Fibroblast of lung (primary cell): ENCODE results near the gene MALAT1. TPM values are rescaled to one million over a fixed set of nuclear protein-coding genes. Genes with fewer than 3 reads are reported as not detected.
A peak's percentile ranks its signal among the peaks of the same experiment; 100 is the strongest.

Experiments
- DNase-seq, 2 donors: peaks; one replicate each; pipeline versions ENCODE4 v3.0.0 to v3.0.0-alpha.2; 2010; ENCODE audit warnings: low read depth in 2 of 2
- H2AFZ ChIP-seq: 2 replicates; pipeline ENCODE4 v1.5.1; 2012; ENCODE audit warnings: low read length, control low read depth, inconsistent platforms
- H3K27ac ChIP-seq: 2 replicates; pipeline ENCODE4 v1.5.1; 2011; ENCODE audit warnings: low read length, control low read depth; ENCODE audit not compliant: insufficient read depth
- H3K27me3 ChIP-seq: 2 replicates; pipeline ENCODE4 v1.5.1; 2011; ENCODE audit warnings: mild to moderate bottlenecking, low read length; ENCODE audit not compliant: control insufficient read depth, insufficient read depth
- H3K36me3 ChIP-seq: 2 replicates; pipeline ENCODE4 v1.5.1; 2011; ENCODE audit warnings: low read length; ENCODE audit not compliant: control insufficient read depth, insufficient read depth
- H3K4me1 ChIP-seq: 2 replicates; pipeline ENCODE4 v1.5.1; 2011; ENCODE audit warnings: low read length; ENCODE audit not compliant: control insufficient read depth, insufficient read depth; ENCODE audit errors: extremely low read depth
- H3K4me2 ChIP-seq: 2 replicates; pipeline ENCODE4 v1.5.1; 2011; ENCODE audit warnings: low read length, control low read depth; ENCODE audit not compliant: insufficient read depth; ENCODE audit errors: extremely low read depth
- H3K4me3 ChIP-seq, 4 experiments: fragments of 200-600 bp in 1 of 4; sonication (generic) in 1 of 4; replicated peaks in 1 of 4; 2 replicates each; pipeline ENCODE4 v1.5.1; 2011 to 2016; ENCODE audit warnings: low read length in 4 of 4, low read depth in 3 of 4, mild to moderate bottlenecking in 3 of 4, control low read depth in 2 of 4, inconsistent platforms in 1 of 4, mixed read lengths in 1 of 4; ENCODE audit not compliant: insufficient read depth in 1 of 4; ENCODE audit errors: control extremely low read depth in 1 of 4
- H3K79me2 ChIP-seq: 2 replicates; pipeline ENCODE4 v1.5.1; 2012; ENCODE audit warnings: mild to moderate bottlenecking, low read length, inconsistent platforms; ENCODE audit not compliant: control insufficient read depth, insufficient read depth
- H3K9ac ChIP-seq: 2 replicates; pipeline ENCODE4 v1.5.1; 2011; ENCODE audit warnings: mild to moderate bottlenecking, low read length, control low read depth; ENCODE audit not compliant: insufficient read depth
- H3K9me3 ChIP-seq: 2 replicates; pipeline ENCODE4 v1.5.1; 2012; ENCODE audit warnings: low read depth, low read length; ENCODE audit not compliant: control insufficient read depth, insufficient read depth
- H4K20me1 ChIP-seq: 2 replicates; pipeline ENCODE4 v1.5.1; 2011; ENCODE audit warnings: low read length; ENCODE audit not compliant: control insufficient read depth, insufficient read depth; ENCODE audit errors: extremely low read depth
- CTCF ChIP-seq, 2 donors: IDR thresholded peaks in 1 of 2; conservative IDR thresholded peaks in 1 of 2; 1 replicate in 1 of 2; 2 replicates in 1 of 2; pipeline ENCODE4 v1.5.1; 2011 to 2012; ENCODE audit warnings: low read length in 2 of 2, control low read depth in 1 of 2, inconsistent platforms in 1 of 2, low read depth in 1 of 2, mild to moderate bottlenecking in 1 of 2
- EZH2 ChIP-seq: IDR thresholded peaks from 2 replicates; pipeline ENCODE4 v1.5.1; 2012; ENCODE audit warnings: low read length, control low read depth, mild to moderate bottlenecking; ENCODE audit errors: missing control alignments
- polyA plus RNA-seq, 2 donors: library from polyadenylated mRNA; depleted of rRNA in 1 of 2; stranded (reverse) in 1 of 2; unstranded in 1 of 2; fragments of >200 nt; gene quantifications; 2 replicates each; pipeline ENCODE4 v1.2.1, GENCODE V29; 2011 to 2012; ENCODE audit warnings: missing spikeins in 1 of 2
- total RNA-seq: library from RNA; depleted of rRNA; stranded (reverse); fragments of >200 nt; gene quantifications from 2 replicates; pipeline ENCODE4 v1.2.1, GENCODE V29; 2014

The MALAT1 gene
- total and polyA plus RNA-seq, 2 donors (not counting 1 experiment from before 2014, with no cell fraction given), result 583 to 21,991 TPM

GRCh38 chr11:65554057-65554818, 55.4 kb downstream of the MALAT1 start:
- Histone ChIP-seq H3K4me1 (peaks cover 28% of the 10 kb centered on the region), H3K36me3 (peaks cover 7% of the 10 kb centered on the region), H3K4me2 (no peak overlapping the region), H2AFZ (no peak overlapping the region), H3K27ac (no peak overlapping the region), H3K27me3 (no peaks in the 10 kb centered on the region), H3K4me3 (no peak overlapping the region), H3K9ac (no peak overlapping the region), H3K9me3 (no peaks in the 10 kb centered on the region), H3K79me2 (peaks cover 15% of the 10 kb centered on the region), H4K20me1 (no peaks in the 10 kb centered on the region)
- DNase-seq, result no peak
- TF ChIP-seq CTCF (conservative IDR thresholded peaks at IDR 0.05 in 1 of 2, IDR thresholded peaks at IDR 0.05 in 1 of 2; ENCODE audit: low read depth in 1 of 2, low read length in 2 of 2), result no peak

- Histone ChIP-seq H3K4me1 (peaks cover 33% of the 10 kb centered on the region), H3K79me2 (peaks cover 15% of the 10 kb centered on the region), H3K27me3 (no peaks in the 10 kb centered on the region), H3K9me3 (no peaks in the 10 kb centered on the region), H3K4me3 (no peak overlapping the region), H3K36me3 (peaks cover 7% of the 10 kb centered on the region), H2AFZ (no peak overlapping the region), H3K4me2 (peak overlapping the region; percentile 37), H3K9ac (no peak overlapping the region), H4K20me1 (no peaks in the 10 kb centered on the region), H3K27ac (peak overlapping the region; percentile 68)
- no peak for DNase-seq
- TF ChIP-seq CTCF (conservative IDR thresholded peaks at IDR 0.05 in 1 of 2, IDR thresholded peaks at IDR 0.05 in 1 of 2; ENCODE audit: low read depth in 1 of 2, low read length in 2 of 2) (no peak), EZH2 (no peak)
Measured at GRCh38 chr11:65554842-65555430, 56.1 kb downstream of the MALAT1 start.

GRCh38 chr11:65555693-65556231, 56.9 kb downstream of the MALAT1 start:
- no peaks in the 10 kb centered on the region for H3K9me3 ChIP-seq
- peak overlapping the region; percentile 68 for H3K27ac ChIP-seq
- peak overlapping the region; percentile 62 for H3K4me2 ChIP-seq
- TF ChIP-seq CTCF (conservative IDR thresholded peaks at IDR 0.05 in 1 of 2, IDR thresholded peaks at IDR 0.05 in 1 of 2; ENCODE audit: low read depth in 1 of 2, low read length in 2 of 2), result no peak
- no peak for TF ChIP-seq EZH2
- peak overlapping the region; percentile 4 for H3K9ac ChIP-seq
- no peaks in the 10 kb centered on the region for H3K27me3 ChIP-seq
- H2AFZ ChIP-seq, result no peak overlapping the region
- H3K4me3 ChIP-seq, result peak overlapping the region in 3 of 4 experiments; percentile 7 to 32 (median 13)
- DNase-seq, result peak; percentile 82 to 90
- no peaks in the 10 kb centered on the region for H4K20me1 ChIP-seq
- H3K4me1 ChIP-seq, result peaks cover 40% of the 10 kb centered on the region
- H3K36me3 ChIP-seq, result peaks cover 7% of the 10 kb centered on the region
- peaks cover 15% of the 10 kb centered on the region for H3K79me2 ChIP-seq
